ENCODE data around the gene HMGN4. TPM values are rescaled to one million over a fixed set of nuclear protein-coding genes. Genes with fewer than 3 reads are reported as not detected.

Gene HMGN4
- total and polyA plus RNA-seq, 9 of the 15 experiments (the other 6 are each of a cell fraction or from before 2014, with no cell fraction given) = 35.4 to 134 (median 94.1) TPM

DNA sequence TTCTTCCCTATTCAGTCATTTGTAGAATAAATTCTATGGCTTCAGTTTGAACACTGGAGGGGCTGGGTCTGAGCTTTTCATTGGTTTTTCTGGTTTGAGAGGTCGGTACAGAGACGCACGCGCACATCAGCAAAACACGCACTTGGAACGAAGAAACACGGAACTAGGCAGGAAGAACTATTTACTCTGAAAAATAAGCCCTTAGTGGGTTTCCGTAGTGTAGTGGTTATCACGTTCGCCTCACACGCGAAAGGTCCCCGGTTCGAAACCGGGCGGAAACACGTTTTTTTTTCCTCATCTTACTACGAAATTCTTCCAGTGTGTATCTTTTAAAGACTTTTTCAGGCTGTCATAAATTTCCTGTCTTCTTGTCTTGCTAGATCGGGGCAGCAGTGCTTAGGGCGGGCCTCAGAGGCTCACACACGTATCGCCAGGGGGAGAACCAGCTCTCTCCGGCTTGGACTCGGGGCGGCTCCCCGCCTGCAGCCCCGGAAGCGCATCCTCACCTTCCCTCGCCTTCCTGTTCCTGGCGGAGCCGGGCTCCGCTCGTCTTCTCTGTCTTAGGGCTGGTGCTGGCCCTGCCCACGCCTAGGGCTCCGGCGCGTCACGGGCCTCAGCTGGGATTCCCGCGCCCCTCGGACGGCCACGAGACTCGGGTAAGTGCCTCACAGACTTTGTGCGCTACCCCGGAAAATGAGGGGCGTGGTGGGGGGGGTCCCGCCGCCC, at the start of gene HMGN4 (continued):
- no peak; a peak in 1 of 4 replicates for TF ChIP-seq CSDE1 (IDR thresholded peaks at IDR 0.05)
- TF ChIP-seq, protein P1, sequence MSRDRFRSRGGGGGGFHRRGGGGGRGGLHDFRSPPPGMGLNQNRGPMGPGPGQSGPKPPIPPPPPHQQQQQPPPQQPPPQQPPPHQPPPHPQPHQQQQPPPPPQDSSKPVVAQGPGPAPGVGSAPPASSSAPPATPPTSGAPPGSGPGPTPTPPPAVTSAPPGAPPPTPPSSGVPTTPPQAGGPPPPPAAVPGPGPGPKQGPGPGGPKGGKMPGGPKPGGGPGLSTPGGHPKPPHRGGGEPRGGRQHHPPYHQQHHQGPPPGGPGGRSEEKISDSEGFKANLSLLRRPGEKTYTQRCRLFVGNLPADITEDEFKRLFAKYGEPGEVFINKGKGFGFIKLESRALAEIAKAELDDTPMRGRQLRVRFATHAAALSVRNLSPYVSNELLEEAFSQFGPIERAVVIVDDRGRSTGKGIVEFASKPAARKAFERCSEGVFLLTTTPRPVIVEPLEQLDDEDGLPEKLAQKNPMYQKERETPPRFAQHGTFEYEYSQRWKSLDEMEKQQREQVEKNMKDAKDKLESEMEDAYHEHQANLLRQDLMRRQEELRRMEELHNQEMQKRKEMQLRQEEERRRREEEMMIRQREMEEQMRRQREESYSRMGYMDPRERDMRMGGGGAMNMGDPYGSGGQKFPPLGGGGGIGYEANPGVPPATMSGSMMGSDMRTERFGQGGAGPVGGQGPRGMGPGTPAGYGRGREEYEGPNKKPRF (IDR thresholded peaks at IDR 0.05; ENCODE audit: low read depth, low read length) = no peak
- TF ChIP-seq E2F3 (CRISPR knock-in tag; IDR thresholded peaks at IDR 0.05) = 0 out of 2 replicates have a peak, but pooled peaks have one; percentile 2
- no peak for TF ChIP-seq KAT2B (IDR thresholded peaks at IDR 0.05; ENCODE audit: low read depth, low read length)
- peak in 1 of 2 experiments; percentile 48; a peak in 3 of 4 replicates for TF ChIP-seq RAD21 (CRISPR knock-in tag; conservative IDR thresholded peaks at IDR 0.05 in 1 of 2, IDR thresholded peaks at IDR 0.05 in 1 of 2)
- TF ChIP-seq BDP1 (IDR thresholded peaks at IDR 0.05; ENCODE audit: insufficient read depth, insufficient read length) = peak; percentile 68
- TF ChIP-seq CBX2 (IDR thresholded peaks at IDR 0.05; ENCODE audit: insufficient read depth, low read length, poor library complexity, severe bottlenecking) = no peak
- peak; percentile 65 for TF ChIP-seq KDM5B (IDR thresholded peaks at IDR 0.05; ENCODE audit: insufficient replicate concordance, low read depth, low read length)
- TF ChIP-seq, protein P2, sequence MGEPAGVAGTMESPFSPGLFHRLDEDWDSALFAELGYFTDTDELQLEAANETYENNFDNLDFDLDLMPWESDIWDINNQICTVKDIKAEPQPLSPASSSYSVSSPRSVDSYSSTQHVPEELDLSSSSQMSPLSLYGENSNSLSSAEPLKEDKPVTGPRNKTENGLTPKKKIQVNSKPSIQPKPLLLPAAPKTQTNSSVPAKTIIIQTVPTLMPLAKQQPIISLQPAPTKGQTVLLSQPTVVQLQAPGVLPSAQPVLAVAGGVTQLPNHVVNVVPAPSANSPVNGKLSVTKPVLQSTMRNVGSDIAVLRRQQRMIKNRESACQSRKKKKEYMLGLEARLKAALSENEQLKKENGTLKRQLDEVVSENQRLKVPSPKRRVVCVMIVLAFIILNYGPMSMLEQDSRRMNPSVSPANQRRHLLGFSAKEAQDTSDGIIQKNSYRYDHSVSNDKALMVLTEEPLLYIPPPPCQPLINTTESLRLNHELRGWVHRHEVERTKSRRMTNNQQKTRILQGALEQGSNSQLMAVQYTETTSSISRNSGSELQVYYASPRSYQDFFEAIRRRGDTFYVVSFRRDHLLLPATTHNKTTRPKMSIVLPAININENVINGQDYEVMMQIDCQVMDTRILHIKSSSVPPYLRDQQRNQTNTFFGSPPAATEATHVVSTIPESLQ (CRISPR knock-in tag; IDR thresholded peaks at IDR 0.05) = 0 out of 2 replicates have a peak, but pooled peaks have one; percentile 9
- TF ChIP-seq SAP30 (IDR thresholded peaks at IDR 0.05; ENCODE audit: borderline replicate concordance, insufficient read depth, low read depth, low read length, poor library complexity, severe bottlenecking) = peak; percentile 83
- TF ChIP-seq, protein P3, sequence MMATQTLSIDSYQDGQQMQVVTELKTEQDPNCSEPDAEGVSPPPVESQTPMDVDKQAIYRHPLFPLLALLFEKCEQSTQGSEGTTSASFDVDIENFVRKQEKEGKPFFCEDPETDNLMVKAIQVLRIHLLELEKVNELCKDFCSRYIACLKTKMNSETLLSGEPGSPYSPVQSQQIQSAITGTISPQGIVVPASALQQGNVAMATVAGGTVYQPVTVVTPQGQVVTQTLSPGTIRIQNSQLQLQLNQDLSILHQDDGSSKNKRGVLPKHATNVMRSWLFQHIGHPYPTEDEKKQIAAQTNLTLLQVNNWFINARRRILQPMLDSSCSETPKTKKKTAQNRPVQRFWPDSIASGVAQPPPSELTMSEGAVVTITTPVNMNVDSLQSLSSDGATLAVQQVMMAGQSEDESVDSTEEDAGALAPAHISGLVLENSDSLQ (IDR thresholded peaks at IDR 0.05) = peak; percentile 28; the same call in 1 of the 2 replicates
- peak; percentile 58; the same call in 1 of the 2 replicates for TF ChIP-seq MTA1 (IDR thresholded peaks at IDR 0.05; ENCODE audit: borderline replicate concordance)
- TF ChIP-seq KLF6 (CRISPR knock-in tag; IDR thresholded peaks at IDR 0.05; ENCODE audit: borderline replicate concordance) = peak; percentile 84; the same call in 1 of the 2 replicates
- no peak for TF ChIP-seq ZNF551 (CRISPR knock-in tag; IDR thresholded peaks at IDR 0.05)
- peak; percentile 34 for TF ChIP-seq NEUROD1 (IDR thresholded peaks at IDR 0.05; ENCODE audit: borderline replicate concordance, low read depth, low read length, partially characterized antibody)
- TF ChIP-seq, protein P4, sequence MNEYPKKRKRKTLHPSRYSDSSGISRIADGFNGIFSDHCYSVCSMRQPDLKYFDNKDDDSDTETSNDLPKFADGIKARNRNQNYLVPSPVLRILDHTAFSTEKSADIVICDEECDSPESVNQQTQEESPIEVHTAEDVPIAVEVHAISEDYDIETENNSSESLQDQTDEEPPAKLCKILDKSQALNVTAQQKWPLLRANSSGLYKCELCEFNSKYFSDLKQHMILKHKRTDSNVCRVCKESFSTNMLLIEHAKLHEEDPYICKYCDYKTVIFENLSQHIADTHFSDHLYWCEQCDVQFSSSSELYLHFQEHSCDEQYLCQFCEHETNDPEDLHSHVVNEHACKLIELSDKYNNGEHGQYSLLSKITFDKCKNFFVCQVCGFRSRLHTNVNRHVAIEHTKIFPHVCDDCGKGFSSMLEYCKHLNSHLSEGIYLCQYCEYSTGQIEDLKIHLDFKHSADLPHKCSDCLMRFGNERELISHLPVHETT (CRISPR knock-in tag; conservative IDR thresholded peaks at IDR 0.05 in 1 of 2, IDR thresholded peaks at IDR 0.05 in 1 of 2) = peak in 1 of 2 experiments; percentile 44; a peak in 1 of 4 replicates
- TF ChIP-seq NONO (IDR thresholded peaks at IDR 0.05; ENCODE audit: low read depth in 2 of 2, low read length in 1 of 2) = no peak
- 0 out of 2 replicates have a peak, but pooled peaks have one; percentile 9 for TF ChIP-seq ZFP30 (CRISPR knock-in tag; IDR thresholded peaks at IDR 0.05; ENCODE audit: borderline replicate concordance)

Measured in K562 (cell line).